Fibroblast of lung (primary cell): Measurements from ENCODE around the gene ADAM33.

Experiments
- CTCF ChIP-seq, 2 donors: IDR thresholded peaks in 1 of 2; conservative IDR thresholded peaks in 1 of 2; 1 replicate in 1 of 2; 2 replicates in 1 of 2; pipeline ENCODE4 v1.5.1; 2011 to 2012; ENCODE audit warnings: low read length in 2 of 2, control low read depth in 1 of 2, inconsistent platforms in 1 of 2, low read depth in 1 of 2, mild to moderate bottlenecking in 1 of 2
- EZH2 ChIP-seq: IDR thresholded peaks from 2 replicates; pipeline ENCODE4 v1.5.1; 2012; ENCODE audit warnings: low read length, control low read depth, mild to moderate bottlenecking; ENCODE audit errors: missing control alignments

GRCh38 chr20:3629893-3630292 is 51.9 kb downstream of the ADAM33 start:
- TF ChIP-seq EZH2 (no peak), CTCF (conservative IDR thresholded peaks at IDR 0.05 in 1 of 2, IDR thresholded peaks at IDR 0.05 in 1 of 2; ENCODE audit: low read depth in 1 of 2, low read length in 2 of 2) (no peak)
